ENCODE measurements around the gene RGS6.

Gene RGS6

DNA sequence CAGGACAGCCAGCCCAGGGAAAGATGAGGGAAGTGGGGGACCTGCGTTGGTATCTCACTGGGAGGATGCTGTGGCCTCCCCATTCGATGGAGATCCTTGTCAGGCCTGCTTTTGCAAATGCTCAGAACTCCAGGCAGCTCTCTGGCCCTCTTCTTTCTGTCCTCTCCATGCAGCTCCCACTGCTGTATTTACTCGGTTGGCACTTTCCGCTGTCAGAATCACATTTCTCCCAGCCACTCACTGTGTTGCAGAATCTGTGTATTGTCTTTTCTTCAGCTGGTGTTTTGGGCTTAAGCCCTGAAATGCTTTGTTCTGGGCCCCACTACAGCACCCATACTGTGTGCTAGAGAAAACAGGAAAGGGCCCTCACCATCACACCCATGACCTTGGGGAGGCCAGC is 401.1 kb downstream of the RGS6 start:
- no peak for DNase-seq

DNA sequence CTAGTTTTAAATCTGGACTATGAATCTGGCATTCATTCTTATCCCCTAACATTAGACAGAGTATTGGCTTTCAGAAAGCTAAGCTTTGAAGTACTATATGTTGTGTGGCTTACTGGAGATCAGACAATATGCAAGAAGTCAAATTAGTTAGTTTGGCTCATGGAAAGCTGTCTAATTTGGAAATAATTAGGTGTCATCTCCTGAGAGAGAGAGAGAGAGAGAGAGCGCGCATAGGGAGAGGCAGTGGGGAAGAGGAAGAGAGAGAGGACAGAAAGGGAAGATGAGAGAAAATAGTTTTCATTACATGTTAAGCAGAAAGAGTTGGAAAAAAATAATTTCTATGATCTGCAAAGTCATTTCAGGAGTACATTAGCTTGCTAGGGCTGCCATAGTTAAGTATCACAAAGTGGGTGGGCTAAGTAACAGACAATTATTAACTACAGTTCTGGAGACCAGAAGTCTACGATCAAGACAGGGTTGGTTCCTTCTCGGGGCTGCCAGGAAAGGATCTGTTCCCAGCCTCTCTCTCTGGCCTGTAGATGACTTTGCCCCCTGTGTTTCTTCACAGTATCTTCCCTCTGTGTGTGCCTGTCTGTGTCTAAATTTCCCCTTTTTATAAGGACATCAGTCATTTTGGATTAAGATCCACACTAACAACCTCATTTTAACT is 404.2 kb downstream of the RGS6 start:
- no peak for DNase-seq

DNA sequence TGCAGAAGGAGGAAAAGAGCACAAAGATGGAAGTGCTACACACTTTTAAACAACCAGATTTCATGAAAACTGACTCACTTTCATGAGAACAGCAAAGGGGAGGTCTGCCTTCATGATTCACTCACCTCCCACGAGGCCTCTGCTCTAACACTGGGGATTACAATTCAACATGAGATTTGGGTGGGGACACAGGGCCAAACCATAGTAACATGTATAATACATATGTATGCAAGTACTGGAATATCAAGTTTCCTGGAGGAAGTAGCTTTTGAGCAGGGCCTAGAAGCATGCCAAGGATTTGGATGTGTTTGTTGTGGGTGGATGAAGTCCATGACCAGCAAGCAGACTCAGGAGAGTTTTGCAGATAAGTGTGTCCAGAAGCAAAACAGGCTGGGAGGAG is 409.0 kb downstream of the RGS6 start:
- no peak for DNase-seq

DNA sequence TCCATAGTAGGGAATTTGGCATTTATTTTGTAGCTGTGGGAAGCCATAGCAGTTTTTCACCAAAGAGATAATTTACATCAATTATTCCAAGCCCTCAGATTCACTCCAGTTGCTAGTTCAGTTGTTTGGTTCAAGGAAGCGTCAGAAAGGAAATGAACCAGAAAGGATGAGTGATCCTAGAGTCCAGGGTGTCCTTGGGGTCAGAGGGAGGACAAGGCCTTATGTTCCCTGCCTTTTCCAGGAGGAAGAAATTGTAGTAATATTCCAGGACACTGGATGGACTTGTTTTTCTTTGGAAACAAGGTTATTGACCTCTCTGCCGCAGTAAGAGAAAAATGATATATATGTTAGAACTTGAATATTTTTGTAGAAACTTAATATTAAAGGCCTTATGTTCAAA is 409.5 kb downstream of the RGS6 start:
- DNase-seq: no peak

DNA sequence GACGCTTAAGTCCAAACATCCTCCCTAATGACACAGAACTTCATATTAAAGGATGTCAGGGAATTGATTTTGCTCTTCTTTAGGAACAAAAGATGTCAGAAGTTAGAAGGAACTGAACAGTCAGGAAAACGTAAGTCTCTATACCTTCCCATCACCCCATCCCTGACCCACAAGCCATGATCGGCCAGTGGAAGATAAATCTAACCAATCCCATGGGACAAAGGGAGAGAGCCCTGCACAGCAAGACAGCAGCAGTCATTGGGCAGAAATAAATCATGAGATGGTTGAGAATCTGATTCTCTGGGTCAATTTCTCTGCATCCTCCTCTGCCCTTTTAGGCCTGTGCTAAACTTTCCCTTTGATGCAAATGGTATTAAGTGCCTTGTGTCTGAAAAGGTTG is 414.9 kb downstream of the RGS6 start:
- no peak for DNase-seq

DNA sequence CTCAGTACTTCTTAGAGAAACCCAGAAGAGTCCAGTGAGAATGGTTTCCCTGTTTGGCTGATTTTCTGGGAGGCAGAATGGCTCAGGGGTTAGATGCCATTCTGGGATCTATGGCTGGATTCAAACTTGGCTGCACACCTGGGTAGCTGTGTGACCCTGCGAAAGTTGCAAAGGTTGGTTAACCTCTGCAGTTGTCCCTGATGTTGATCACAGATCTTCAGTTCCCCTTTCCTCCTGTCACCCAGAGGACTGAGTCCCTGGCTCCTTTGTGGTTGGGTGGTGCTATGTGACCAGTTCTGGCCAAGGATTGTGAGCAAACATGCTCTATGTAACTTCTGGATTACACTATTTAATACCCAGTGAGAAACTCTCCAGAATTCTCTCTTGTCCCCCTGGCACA is 418.0 kb downstream of the RGS6 start:
- DNase-seq: no peak

DNA sequence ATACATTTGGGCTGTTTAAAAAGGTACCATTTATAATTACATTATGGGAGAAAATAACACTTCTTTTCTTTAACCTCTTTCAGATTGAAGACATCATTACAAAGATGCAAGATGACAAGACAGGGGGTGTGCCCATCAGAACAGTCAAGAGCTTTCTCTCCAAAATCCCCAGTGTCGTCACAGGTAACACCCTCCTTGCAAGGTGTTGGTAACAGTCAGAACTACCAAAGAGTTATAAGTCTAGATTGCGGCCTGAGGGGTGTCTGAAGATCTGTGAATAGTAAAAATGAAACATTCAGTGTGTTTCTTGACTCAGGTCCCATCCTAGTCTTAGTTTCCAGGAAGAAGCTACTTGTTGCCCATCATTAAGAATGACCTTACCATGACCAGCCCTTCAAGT is 419.8 kb downstream of the RGS6 start:
- no peak for DNase-seq

DNA sequence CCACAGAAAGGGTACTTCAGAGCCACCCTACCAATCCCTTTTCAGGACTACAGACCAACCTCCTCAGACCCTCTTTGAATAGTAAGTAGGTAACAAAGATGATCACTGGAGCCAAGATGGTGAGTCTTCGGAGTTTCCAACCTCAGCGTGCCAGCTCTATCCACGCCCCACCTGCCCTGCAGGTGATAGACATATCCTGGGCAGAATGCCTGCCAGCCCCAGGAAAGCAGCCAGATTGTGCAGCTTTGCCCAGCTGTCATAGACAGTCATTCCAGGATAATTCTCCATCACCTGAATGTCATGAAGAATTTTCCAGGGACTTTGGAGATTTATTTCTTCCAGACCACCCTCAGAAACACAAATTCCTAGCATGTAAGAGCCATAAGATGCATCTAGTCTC is 434.4 kb downstream of the RGS6 start:
- no peak for DNase-seq

DNA sequence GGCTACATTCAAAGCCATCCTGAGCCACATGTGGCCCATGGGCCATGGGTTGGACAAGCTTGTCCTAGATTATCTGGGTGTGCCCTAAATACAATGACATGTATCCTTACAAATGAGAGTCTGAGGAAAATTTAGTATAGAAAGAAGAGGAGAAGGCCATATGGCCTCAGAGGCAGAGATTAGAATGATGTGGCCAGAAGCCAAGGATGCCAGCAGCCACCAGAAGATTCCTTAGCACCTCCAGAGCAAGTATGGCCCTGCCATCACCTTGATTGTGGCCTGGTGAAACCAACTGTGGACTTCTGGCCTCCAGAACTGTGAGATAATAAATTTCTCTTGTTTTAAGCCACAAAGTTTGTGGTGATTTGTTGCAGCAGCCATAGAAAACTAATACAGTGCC is 436.9 kb downstream of the RGS6 start:
- DNase-seq: no peak

DNA sequence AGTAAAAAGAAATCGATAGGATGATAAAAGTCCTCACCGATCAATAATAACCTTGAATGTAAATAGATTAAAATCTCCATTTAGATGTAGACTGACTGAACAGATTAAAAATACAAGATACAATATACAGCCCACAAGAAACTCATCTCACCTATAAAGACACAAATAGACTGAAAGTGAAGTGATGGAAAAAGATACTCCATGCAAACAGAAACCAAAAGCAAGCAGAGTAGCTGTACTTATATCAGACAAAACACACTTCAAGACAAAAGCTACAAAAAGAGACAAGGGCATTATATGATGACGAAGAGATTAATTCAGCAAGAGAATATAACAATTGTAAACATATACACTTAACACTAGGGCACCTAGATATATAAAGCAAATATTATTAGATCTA is 444.8 kb downstream of the RGS6 start:
- no peak for DNase-seq

DNA sequence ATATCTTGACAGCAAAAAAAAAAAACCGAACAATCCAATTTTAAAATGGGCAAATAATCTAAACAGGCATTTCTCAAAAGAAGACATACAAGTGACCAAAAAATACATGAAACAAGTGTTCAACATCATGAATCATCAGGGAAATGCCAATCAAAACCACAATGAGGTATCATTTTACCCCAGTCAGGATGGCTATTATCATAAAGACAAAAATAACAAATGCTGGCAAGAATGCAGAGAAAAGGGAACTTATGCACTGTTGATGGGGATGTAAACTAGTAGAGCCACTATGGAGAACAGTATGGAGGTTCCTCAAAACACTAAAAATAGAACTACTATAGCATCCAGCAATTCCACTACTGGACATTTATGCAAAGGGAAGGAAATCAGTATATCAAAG is 448.2 kb downstream of the RGS6 start:
- DNase-seq: peak; percentile 4

DNA sequence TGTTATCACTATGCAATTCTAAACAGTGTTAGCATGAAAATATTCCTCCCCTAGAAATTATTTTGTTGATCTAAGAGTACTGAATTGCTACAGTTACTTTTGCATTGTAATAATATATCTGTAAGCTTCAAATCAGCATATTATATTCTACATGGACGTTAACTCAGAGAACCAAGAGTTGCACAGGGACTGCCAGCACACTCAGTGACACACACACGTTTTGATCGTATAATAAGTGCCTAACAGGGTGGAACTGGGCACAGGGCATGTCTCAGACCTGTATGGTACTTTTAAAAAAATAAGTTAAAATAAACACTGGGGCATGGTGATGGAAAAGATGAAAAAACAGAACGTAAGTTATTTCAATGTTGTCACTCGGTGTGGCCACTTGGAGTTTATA is 451.6 kb downstream of the RGS6 start:
- no peak for DNase-seq

DNA sequence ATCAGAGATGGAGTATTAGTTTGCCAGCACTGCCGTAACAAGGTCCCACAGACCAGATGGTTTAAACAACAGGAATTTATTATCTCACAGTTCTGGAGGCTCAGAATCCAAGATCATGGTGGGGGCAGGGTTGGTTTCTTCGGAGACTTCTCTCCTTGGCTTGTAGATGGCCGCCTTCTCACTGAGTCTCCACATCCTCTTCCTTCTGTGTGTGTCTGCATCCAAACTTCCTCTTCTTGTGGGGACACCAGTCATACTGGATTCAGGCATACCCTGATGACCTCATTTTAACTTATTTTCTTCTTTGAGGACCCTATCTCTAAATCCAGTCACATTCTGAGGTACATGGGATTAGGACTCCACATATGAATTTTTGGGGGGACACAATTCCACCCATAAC is 455.5 kb downstream of the RGS6 start:
- no peak for DNase-seq

DNA sequence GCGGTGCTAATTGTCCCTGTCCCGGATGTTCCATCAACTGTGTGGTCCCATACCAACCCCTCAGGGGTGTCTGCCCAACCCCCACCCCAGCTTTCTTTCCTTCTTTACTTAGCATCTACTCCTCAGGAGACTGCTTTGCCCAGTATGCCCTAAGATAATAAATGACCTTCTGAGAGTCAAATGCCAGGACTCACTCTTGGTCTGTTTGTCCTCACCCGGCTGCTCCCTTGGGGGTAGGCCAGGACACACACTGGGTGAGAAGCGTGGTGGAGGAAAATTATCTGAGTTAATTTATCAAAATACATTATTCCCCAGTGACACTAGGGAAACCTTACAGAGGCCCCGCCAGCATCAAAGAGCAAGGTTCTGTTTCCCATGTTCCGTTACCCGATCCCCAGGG is 457.0 kb downstream of the RGS6 start:
- DNase-seq: no peak

DNA sequence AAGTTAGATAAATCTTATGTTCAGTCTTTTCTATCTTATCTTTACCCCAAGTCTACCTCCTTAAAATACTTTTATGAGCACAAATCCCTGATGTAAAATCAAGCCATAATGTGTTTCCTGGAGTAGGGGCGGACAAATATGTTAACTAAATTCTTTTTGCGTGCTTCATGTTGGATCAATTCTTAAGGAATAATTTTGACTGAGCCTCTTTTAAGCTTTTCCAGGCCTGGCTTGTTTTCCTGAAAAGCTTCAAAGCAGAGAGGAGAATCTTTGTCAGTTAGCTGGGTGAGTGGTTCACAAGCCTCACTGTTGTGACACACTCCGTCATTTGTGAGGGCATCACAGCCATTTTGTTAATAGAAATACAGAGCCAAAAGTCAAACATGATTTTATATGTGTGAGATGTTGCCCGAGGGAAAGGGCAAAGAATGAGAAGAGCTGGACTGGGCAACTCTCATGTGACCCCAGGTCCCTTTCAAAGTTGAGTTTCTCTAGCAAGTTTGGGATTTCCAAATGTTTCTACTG is 468.9 kb downstream of the RGS6 start:
- DNase-seq: no peak

DNA sequence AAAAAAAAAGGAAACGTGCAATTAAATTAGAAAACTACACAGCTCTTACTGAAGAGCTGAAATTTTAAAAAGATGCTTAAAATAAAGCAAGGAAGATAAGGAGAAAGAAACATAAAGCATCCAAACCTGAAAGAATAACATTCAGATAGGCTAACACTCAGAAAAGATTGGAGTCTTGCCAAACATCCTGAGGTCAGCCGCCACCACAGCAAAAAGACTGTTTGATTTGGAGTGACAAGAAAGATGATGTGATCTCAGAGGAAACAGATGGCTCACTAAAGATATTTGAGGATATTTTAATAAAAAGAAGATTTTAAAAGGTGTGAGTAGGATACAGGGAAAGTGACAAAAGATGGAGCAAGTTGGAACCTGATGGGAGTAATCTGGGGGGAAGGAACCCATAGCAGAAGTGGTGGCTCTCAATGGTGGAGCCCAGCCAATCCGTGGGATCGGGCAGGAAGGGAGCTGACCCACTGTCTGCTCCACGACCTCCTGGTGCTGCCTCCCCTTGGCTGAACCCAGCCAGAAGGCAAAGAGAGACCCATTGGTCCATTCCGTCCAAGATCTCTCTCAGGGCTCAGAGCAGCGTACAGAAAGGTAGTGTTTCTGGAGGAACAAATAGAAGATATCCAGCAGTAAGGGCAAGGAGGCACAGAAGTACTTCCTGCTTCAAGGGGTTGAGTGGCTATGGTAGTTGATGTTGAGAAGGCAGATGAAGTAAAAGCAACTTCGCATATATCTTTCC is 469.6 kb downstream of the RGS6 start:
- peak; percentile 47 for DNase-seq

DNA sequence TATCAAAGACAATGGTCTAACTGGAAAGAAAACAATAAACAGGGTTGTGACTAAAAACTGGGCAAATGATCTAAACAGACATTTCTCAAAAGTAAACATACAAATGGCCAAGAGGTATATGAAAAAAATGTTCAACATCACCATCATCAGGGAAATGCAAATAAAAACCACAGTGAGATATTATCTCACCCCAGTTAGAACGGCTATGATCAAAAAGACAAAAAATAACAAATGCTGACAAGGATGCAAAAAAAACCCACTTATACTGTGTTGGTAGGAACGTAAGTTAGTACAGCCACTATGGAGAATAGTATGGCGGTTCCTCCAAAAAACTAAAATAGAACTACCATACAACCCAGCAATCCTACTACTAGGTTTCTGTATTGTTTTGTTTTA is 470.1 kb downstream of the RGS6 start:
- no peak for DNase-seq

DNA sequence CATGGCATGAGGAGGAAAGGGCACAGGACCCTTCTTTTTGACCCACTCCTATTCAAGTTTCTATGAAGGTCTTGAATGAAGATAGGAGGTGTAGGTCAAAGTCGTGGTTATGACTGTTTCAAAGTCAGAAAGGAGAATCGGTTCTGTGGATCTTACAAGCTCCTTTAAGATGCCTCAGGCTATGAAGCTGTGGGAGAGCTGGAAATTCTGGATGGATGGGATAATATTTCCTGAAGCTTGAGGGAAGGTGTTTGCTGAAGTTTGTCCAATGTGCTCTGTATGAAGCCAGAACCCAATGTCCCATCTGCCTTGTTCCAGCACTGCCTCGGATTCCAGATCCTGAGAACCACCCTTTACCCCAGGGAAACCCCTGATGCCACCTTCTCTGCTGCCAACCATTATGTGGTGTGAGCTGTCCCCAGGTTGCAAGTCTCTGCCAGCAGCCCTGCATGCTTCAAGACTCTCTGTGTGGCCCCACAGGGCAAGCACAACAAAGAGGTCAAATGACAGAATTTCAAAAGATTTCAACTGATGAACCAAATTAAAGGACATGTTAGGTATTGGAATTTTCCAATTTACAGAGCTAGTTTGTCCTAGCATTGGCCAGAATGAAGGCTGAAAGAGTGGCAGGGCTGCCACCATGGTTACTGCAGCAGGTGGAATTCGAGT is 472.0 kb downstream of the RGS6 start:
- no peak for DNase-seq

DNA sequence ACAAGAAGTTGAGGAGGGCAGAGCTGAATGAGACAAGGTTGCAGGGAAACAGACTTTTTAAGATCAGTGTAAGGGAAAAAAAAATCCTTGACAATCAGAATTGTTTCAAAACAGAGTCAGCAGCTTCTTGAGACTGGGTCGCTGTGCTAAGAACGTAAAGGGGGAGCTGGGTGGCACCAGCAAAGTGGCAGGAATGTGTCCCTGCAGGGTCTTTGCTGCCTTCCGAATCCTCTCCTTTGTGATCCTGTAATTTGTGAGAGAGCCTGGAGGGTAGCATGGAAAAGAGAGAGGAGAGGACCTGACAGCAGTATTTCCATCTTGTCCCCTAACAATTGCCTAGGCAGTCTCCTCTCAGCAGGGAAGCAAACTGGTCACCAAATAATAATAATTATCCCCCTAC is 472.8 kb downstream of the RGS6 start:
- DNase-seq: no peak

DNA sequence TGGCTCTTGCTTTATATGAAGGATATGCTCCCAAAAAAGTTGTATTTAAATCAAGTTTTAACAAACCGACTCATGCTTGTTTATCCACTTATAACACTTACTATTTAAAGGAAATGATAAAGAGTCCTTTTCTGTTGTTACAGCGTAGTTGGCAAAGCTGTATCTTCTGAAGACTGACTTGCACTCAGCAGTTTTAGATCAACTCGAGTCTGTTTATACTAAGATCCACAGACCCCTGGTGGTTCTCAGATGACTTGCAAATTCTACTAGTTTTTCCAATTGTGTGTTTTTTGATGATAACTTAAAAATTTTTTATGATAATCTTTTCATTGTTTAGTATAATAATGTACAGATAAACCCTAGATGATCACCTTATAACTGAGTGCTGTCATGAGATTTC is 475.8 kb downstream of the RGS6 start:
- DNase-seq: no peak

DNA sequence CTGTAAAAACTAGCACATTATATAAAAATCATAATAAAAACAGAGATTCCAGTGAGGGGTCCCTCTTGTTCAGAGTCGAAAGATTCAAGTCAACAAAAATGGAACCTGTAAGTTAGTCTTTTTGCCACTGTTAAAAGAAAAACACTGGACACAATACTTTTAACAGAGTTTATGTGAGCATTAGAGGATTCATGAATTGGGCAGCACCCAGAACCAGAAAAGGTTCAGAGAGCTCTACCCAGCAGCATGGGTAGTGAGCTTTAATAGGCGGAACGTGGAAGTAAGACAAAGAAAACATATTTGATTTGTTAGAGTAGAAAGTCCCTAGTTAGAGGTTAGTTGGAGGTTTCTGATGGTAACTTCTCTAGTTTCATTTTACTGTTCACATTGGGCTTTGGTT is 476.8 kb downstream of the RGS6 start:
- DNase-seq: no peak

DNA sequence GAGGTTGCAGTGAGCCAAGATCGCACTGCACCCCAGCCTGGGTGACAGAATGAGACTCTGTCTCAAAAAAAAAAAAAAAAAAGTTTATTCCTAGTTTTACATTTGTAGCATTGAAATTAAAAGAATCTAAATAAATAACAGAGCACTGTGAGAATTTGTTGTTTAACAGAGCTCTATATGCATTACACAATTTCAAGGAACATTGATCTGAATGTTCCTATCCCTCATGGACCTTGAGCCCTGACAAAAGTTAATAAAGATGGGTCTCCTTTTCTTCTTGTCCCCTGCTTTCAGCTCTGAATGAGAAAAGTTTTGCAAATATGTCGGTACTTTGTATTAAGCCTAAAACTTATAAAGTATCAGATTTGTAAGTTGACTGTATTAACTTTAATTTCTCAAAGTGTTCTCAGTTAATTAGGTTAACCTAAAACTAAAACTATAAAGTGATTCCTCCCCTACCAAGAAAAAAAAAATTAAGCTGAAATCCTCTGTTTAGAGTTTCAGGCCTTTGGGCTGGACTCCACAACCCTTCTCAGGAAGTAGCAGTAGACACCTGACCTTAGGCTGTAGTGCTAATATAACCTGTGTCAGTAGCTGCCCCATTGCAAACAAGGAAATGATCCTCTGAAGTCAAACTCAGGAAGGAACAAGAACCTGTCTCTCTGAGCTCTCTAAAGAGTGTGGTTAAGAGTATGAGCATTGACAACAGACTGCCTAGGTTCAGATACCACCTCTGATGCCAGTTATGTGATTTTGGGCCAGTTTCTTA is 484.0 kb downstream of the RGS6 start:
- no peak for DNase-seq

DNA sequence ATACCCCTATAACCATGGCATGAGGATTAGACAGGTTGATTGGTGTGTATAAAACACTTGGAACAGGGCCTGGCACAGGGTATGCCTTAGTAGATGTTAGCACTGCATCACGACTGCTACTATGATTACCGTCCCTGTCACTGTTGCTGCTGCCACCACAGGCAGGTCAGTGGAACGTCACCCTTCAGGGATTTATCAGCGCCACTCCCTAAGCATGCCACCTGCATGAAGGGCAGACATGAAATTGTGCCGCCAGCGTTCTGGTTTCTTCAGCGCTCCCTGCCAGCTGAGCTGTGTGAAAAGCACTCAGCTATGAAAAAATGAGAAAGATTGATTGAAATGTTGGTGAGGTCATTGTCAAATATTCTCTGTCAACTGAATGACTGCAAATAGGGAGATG is 484.7 kb downstream of the RGS6 start:
- DNase-seq: no peak

All from hematopoietic multipotent progenitor cell treated with erythropoietin and hydrocortisone succinate and interleukin-3 and kit ligand, for 8 days (in vitro differentiated cells).